HEK293 (cell line): ENCODE measurements around the gene HMGN4.
A peak's percentile ranks its signal among the peaks of the same experiment; 100 is the strongest.

Experiments used
- BCL11B ChIP-seq: fragments of 450-650 bp; formaldehyde crosslinking; IDR thresholded peaks from 2 replicates; pipeline ENCODE4 v1.5.1; 2016; ENCODE audit warnings: low read depth, missing biosample characterization, missing genetic modification characterization
- SETDB1 ChIP-seq: IDR thresholded peaks from one replicate; pipeline ENCODE4 v1.6.1; 2017; ENCODE audit warnings: mild to moderate bottlenecking, low read length, moderate library complexity, mixed read lengths; ENCODE audit not compliant: insufficient read length
- WT1 ChIP-seq: fragments of 450-650 bp; formaldehyde crosslinking; IDR thresholded peaks from 2 replicates; pipeline ENCODE4 v1.5.1; 2016; ENCODE audit warnings: missing biosample characterization, missing genetic modification characterization
- ZFP3 ChIP-seq: fragments of 450-650 bp; formaldehyde crosslinking; IDR thresholded peaks from 2 replicates; pipeline ENCODE4 v1.5.1; 2016; ENCODE audit warnings: low read depth, missing biosample characterization, missing genetic modification characterization
- ZFP69B ChIP-seq: fragments of 450-650 bp; formaldehyde crosslinking; IDR thresholded peaks from 2 replicates; pipeline ENCODE4 v1.5.1; 2016; ENCODE audit warnings: missing biosample characterization, missing genetic modification characterization
- ZIC2 ChIP-seq: fragments of 450-650 bp; formaldehyde crosslinking; IDR thresholded peaks from 2 replicates; pipeline ENCODE4 v1.5.1; 2016; ENCODE audit warnings: missing biosample characterization, missing genetic modification characterization
- ZNF157 ChIP-seq: fragments of 450-650 bp; formaldehyde crosslinking; IDR thresholded peaks from 2 replicates; pipeline ENCODE4 v1.5.1; 2016; ENCODE audit warnings: missing biosample characterization, missing genetic modification characterization
- ZNF202 ChIP-seq: fragments of 450-650 bp; formaldehyde crosslinking; IDR thresholded peaks from 2 replicates; pipeline ENCODE4 v1.5.1; 2016; ENCODE audit warnings: missing biosample characterization, missing genetic modification characterization, borderline replicate concordance
- ZNF23 ChIP-seq: fragments of 450-650 bp; formaldehyde crosslinking; IDR thresholded peaks from 2 replicates; pipeline ENCODE4 v1.5.1; 2016; ENCODE audit warnings: missing biosample characterization, missing genetic modification characterization, borderline replicate concordance
- ZNF292 ChIP-seq: fragments of 450-650 bp; formaldehyde crosslinking; IDR thresholded peaks from 2 replicates; pipeline ENCODE4 v1.5.1; 2016; ENCODE audit warnings: low read depth, missing biosample characterization, missing genetic modification characterization, borderline replicate concordance
- ZNF404 ChIP-seq: fragments of 450-650 bp; formaldehyde crosslinking; IDR thresholded peaks from 2 replicates; pipeline ENCODE4 v1.5.1; 2017; ENCODE audit warnings: missing biosample characterization, missing genetic modification characterization
- ZNF423 ChIP-seq: fragments of 450-650 bp; formaldehyde crosslinking; IDR thresholded peaks from 2 replicates; pipeline ENCODE4 v1.5.1; 2016; ENCODE audit warnings: missing biosample characterization, missing genetic modification characterization
- ZNF501 ChIP-seq: fragments of 450-650 bp; formaldehyde crosslinking; IDR thresholded peaks from 2 replicates; pipeline ENCODE4 v1.5.1; 2016; ENCODE audit warnings: missing biosample characterization, missing genetic modification characterization
- ZNF510 ChIP-seq: fragments of 450-650 bp; formaldehyde crosslinking; IDR thresholded peaks from 2 replicates; pipeline ENCODE4 v1.5.1; 2018; ENCODE audit warnings: mild to moderate bottlenecking, missing genetic modification characterization, missing biosample characterization; ENCODE audit not compliant: insufficient replicate concordance
- ZNF626 ChIP-seq: fragments of 450-650 bp; sonication (Bioruptor Pico); formaldehyde crosslinking; IDR thresholded peaks from 2 replicates; pipeline ENCODE4 v1.5.1; 2018; ENCODE audit warnings: missing biosample characterization, missing genetic modification characterization, inconsistent platforms
- ZNF654 ChIP-seq: fragments of 450-650 bp; formaldehyde crosslinking; IDR thresholded peaks from 2 replicates; pipeline ENCODE4 v1.5.1; 2016; ENCODE audit warnings: low read depth, missing biosample characterization, missing genetic modification characterization
- TF ChIP-seq, protein P1 (sequence below): fragments of 450-650 bp; formaldehyde crosslinking; IDR thresholded peaks from 2 replicates; pipeline ENCODE4 v1.5.0; 2017; ENCODE audit warnings: missing biosample characterization, missing genetic modification characterization, borderline replicate concordance
- TF ChIP-seq, protein P2 (sequence below): fragments of 450-650 bp; IDR thresholded peaks from 2 replicates; pipeline ENCODE4 v1.5.1; 2018; ENCODE audit warnings: missing biosample characterization, missing genetic modification characterization
- TF ChIP-seq, protein P3 (sequence below): fragments of 450-650 bp; formaldehyde crosslinking; IDR thresholded peaks from 2 replicates; pipeline ENCODE4 v1.5.1; 2017; ENCODE audit warnings: missing biosample characterization, mild to moderate bottlenecking, missing genetic modification characterization, moderate library complexity
- TF ChIP-seq, protein P4 (sequence below): fragments of 450-650 bp; formaldehyde crosslinking; IDR thresholded peaks from 2 replicates; pipeline ENCODE4 v1.5.1; 2016; ENCODE audit warnings: missing biosample characterization, missing genetic modification characterization
- TF ChIP-seq, protein P5 (sequence below): fragments of 450-650 bp; formaldehyde crosslinking; IDR thresholded peaks from 2 replicates; pipeline ENCODE4 v1.5.1; 2016; ENCODE audit warnings: missing biosample characterization, missing genetic modification characterization
- TF ChIP-seq, protein P6 (sequence below): fragments of 450-650 bp; formaldehyde crosslinking; IDR thresholded peaks from 2 replicates; pipeline ENCODE4 v1.5.1; 2016; ENCODE audit warnings: missing biosample characterization, missing genetic modification characterization
- TF ChIP-seq, protein P7 (sequence below): fragments of 450-650 bp; formaldehyde crosslinking; IDR thresholded peaks from 2 replicates; pipeline ENCODE4 v1.5.1; 2017; ENCODE audit warnings: missing biosample characterization, missing genetic modification characterization
- TF ChIP-seq, protein P8 (sequence below): fragments of 450-650 bp; formaldehyde crosslinking; IDR thresholded peaks from 2 replicates; pipeline ENCODE4 v1.5.1; 2016; ENCODE audit warnings: missing biosample characterization, missing genetic modification characterization
- TF ChIP-seq, protein P9 (sequence below): fragments of 450-650 bp; formaldehyde crosslinking; IDR thresholded peaks from 2 replicates; pipeline ENCODE4 v1.5.1; 2017; ENCODE audit warnings: missing biosample characterization, missing genetic modification characterization

The HMGN4 gene

DNA sequence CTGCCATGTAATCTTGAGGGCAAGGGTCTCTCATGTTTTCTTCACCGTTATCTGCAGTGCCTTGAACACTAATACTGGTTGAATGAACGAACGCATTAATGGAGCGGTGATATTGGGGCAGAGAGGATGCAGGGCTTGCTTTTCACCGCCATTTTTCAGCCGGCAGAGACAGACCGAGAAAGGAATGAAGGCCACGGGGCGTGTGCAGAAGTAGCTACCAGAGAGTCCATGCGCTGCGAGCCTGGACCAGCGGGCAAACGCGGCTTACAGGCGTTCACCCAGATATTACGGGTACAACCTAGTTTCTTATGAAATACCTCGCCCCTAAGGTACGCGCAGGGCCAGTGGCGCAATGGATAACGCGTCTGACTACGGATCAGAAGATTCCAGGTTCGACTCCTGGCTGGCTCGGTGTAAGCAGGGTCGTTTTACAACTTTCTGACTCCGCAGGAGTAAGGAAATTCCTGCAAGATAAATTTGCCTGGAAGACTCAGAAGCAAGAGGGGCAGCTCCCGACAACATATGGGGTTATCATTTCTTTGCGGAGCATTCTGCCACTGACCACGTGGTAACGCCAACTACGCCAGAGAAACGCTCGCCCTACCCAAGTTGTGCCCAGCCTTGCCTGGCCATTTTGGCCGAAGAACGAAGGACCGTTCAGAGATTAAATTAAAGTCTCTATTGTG, 863 bp upstream of the HMGN4 start (continued):
- TF ChIP-seq ZNF501 (tag by site-specific recombination) (peak; percentile 98), ZNF626 (tag by site-specific recombination) (no peak), ZNF404 (tag by site-specific recombination) (no peak), WT1 (tag by site-specific recombination) (peak; percentile 72), ZNF423 (no peak), ZNF202 (tag by site-specific recombination) (no peak), ZNF510 (tag by site-specific recombination) (peak; percentile 48), SETDB1 (no peak), ZNF23 (tag by site-specific recombination) (no peak), ZNF654 (no peak; the same call in 1 of the 2 replicates), ZFP69B (tag by site-specific recombination) (peak; percentile 65; the same call in 1 of the 2 replicates), ZIC2 (tag by site-specific recombination) (peak; percentile 27), ZFP3 (tag by site-specific recombination) (no peak), BCL11B (peak; percentile 95), ZNF157 (tag by site-specific recombination) (no peak), ZNF292 (tag by site-specific recombination) (no peak)
- TF ChIP-seq, protein P1, sequence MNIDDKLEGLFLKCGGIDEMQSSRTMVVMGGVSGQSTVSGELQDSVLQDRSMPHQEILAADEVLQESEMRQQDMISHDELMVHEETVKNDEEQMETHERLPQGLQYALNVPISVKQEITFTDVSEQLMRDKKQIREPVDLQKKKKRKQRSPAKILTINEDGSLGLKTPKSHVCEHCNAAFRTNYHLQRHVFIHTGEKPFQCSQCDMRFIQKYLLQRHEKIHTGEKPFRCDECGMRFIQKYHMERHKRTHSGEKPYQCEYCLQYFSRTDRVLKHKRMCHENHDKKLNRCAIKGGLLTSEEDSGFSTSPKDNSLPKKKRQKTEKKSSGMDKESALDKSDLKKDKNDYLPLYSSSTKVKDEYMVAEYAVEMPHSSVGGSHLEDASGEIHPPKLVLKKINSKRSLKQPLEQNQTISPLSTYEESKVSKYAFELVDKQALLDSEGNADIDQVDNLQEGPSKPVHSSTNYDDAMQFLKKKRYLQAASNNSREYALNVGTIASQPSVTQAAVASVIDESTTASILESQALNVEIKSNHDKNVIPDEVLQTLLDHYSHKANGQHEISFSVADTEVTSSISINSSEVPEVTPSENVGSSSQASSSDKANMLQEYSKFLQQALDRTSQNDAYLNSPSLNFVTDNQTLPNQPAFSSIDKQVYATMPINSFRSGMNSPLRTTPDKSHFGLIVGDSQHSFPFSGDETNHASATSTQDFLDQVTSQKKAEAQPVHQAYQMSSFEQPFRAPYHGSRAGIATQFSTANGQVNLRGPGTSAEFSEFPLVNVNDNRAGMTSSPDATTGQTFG (tag by site-specific recombination), result no peak
- TF ChIP-seq, protein P2, sequence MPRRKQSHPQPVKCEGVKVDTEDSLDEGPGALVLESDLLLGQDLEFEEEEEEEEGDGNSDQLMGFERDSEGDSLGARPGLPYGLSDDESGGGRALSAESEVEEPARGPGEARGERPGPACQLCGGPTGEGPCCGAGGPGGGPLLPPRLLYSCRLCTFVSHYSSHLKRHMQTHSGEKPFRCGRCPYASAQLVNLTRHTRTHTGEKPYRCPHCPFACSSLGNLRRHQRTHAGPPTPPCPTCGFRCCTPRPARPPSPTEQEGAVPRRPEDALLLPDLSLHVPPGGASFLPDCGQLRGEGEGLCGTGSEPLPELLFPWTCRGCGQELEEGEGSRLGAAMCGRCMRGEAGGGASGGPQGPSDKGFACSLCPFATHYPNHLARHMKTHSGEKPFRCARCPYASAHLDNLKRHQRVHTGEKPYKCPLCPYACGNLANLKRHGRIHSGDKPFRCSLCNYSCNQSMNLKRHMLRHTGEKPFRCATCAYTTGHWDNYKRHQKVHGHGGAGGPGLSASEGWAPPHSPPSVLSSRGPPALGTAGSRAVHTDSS (tag by site-specific recombination), result peak; percentile 21; the same call in 1 of the 2 replicates
- TF ChIP-seq, protein P3, sequence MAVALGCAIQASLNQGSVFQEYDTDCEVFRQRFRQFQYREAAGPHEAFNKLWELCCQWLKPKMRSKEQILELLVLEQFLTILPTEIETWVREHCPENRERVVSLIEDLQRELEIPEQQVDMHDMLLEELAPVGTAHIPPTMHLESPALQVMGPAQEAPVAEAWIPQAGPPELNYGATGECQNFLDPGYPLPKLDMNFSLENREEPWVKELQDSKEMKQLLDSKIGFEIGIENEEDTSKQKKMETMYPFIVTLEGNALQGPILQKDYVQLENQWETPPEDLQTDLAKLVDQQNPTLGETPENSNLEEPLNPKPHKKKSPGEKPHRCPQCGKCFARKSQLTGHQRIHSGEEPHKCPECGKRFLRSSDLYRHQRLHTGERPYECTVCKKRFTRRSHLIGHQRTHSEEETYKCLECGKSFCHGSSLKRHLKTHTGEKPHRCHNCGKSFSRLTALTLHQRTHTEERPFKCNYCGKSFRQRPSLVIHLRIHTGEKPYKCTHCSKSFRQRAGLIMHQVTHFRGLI, result peak; percentile 76
- TF ChIP-seq, protein P4, sequence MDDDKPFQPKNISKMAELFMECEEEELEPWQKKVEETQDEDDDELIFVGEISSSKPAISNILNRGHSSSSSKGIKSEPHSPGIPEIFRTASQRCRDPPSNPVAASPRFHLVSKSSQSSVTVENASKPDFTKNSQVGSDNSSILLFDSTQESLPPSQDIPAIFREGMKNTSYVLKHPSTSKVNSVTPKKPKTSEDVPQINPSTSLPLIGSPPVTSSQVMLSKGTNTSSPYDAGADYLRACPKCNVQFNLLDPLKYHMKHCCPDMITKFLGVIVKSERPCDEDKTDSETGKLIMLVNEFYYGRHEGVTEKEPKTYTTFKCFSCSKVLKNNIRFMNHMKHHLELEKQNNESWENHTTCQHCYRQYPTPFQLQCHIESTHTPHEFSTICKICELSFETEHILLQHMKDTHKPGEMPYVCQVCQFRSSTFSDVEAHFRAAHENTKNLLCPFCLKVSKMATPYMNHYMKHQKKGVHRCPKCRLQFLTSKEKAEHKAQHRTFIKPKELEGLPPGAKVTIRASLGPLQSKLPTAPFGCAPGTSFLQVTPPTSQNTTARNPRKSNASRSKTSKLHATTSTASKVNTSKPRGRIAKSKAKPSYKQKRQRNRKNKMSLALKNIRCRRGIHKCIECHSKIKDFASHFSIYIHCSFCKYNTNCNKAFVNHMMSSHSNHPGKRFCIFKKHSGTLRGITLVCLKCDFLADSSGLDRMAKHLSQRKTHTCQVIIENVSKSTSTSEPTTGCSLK, result no peak
- TF ChIP-seq, protein P5, sequence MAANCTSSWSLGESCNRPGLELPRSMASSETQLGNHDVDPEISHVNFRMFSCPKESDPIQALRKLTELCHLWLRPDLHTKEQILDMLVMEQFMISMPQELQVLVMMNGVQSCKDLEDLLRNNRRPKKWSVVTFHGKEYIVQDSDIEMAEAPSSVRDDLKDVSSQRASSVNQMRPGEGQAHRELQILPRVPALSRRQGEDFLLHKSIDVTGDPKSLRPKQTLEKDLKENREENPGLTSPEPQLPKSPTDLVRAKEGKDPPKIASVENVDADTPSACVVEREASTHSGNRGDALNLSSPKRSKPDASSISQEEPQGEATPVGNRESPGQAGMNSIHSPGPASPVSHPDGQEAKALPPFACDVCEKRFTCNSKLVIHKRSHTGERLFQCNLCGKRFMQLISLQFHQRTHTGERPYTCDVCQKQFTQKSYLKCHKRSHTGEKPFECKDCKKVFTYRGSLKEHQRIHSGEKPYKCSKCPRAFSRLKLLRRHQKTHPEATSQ (tag by site-specific recombination), result peak; percentile 80
- TF ChIP-seq, protein P6, sequence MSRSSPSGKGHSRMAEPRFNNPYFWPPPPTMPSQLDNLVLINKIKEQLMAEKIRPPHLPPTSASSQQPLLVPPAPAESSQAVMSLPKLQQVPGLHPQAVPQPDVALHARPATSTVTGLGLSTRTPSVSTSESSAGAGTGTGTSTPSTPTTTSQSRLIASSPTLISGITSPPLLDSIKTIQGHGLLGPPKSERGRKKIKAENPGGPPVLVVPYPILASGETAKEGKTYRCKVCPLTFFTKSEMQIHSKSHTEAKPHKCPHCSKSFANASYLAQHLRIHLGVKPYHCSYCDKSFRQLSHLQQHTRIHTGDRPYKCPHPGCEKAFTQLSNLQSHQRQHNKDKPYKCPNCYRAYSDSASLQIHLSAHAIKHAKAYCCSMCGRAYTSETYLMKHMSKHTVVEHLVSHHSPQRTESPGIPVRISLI (tag by site-specific recombination), result peak; percentile 12; the same call in 1 of the 2 replicates
- TF ChIP-seq, protein P7, sequence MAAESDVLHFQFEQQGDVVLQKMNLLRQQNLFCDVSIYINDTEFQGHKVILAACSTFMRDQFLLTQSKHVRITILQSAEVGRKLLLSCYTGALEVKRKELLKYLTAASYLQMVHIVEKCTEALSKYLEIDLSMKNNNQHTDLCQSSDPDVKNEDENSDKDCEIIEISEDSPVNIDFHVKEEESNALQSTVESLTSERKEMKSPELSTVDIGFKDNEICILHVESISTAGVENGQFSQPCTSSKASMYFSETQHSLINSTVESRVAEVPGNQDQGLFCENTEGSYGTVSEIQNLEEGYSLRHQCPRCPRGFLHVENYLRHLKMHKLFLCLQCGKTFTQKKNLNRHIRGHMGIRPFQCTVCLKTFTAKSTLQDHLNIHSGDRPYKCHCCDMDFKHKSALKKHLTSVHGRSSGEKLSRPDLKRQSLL, result peak; percentile 57; the same call in 1 of the 2 replicates
- TF ChIP-seq, protein P8, sequence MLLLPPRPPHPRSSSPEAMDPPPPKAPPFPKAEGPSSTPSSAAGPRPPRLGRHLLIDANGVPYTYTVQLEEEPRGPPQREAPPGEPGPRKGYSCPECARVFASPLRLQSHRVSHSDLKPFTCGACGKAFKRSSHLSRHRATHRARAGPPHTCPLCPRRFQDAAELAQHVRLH, result peak; percentile 97
- TF ChIP-seq, protein P9, sequence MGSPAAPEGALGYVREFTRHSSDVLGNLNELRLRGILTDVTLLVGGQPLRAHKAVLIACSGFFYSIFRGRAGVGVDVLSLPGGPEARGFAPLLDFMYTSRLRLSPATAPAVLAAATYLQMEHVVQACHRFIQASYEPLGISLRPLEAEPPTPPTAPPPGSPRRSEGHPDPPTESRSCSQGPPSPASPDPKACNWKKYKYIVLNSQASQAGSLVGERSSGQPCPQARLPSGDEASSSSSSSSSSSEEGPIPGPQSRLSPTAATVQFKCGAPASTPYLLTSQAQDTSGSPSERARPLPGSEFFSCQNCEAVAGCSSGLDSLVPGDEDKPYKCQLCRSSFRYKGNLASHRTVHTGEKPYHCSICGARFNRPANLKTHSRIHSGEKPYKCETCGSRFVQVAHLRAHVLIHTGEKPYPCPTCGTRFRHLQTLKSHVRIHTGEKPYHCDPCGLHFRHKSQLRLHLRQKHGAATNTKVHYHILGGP (tag by site-specific recombination), result no peak
